Stimulated activated CD4-positive, alpha-beta T cell treated with anti-CD3 and anti-CD28 coated beads, Interleukin-1b, Interleukin-23, amount 100 ng/mL, for 48 hours (primary cell): ENCODE results near the gene CGREF1.
A peak's percentile ranks its signal among the peaks of the same experiment; 100 is the strongest.
"Not testable (repeated sequence)": the region's sequence is repeated elsewhere in the genome, so short reads cannot be mapped to it uniquely, and the experiment has no call there.

Experiments
- DNase-seq: peaks from one replicate; pipeline ENCODE4 v3.0.0-alpha.2; 2020

Gene CGREF1

GRCh38 chr2:27136751-27137150, 17.8 kb upstream of the CGREF1 start:
- no peak for DNase-seq

GRCh38 chr2:27135478-27135955, 16.6 kb upstream of the CGREF1 start:
- DNase-seq = no peak

GRCh38 chr2:27134781-27135477, 16.0 kb upstream of the CGREF1 start:
- DNase-seq = no peak

- DNase-seq = peak; percentile 97
Observed at GRCh38 chr2:27133905-27134780, 15.2 kb upstream of the CGREF1 start, which contains the start of gene PREB. PREB (minus strand) TSS chr2:27134636; CDS start chr2:27134421, 215 bp downstream.

GRCh38 chr2:27133195-27133875, 14.4 kb upstream of the CGREF1 start:
- DNase-seq = peak; percentile 47

- DNase-seq = no peak
Observed at GRCh38 chr2:27131429-27131828, 12.5 kb upstream of the CGREF1 start.

GRCh38 chr2:27130396-27130795, 11.5 kb upstream of the CGREF1 start:
- DNase-seq = no peak

- no peak for DNase-seq
Observed at GRCh38 chr2:27128668-27129571, 10.0 kb upstream of the CGREF1 start.

GRCh38 chr2:27127883-27128667, 9.1 kb upstream of the CGREF1 start:
- DNase-seq = no peak

- no peak for DNase-seq
Observed at GRCh38 chr2:27126252-27126710, 7.4 kb upstream of the CGREF1 start.

- DNase-seq = no peak
Observed at GRCh38 chr2:27125104-27125503, 6.2 kb upstream of the CGREF1 start.

- peak; percentile 36 for DNase-seq
Observed at GRCh38 chr2:27123302-27124150, 4.6 kb upstream of the CGREF1 start, which contains the start of gene ABHD1. ABHD1 (plus strand) TSS chr2:27123815; CDS start chr2:27123949, 134 bp downstream.

- DNase-seq = no peak
Observed at GRCh38 chr2:27122791-27123190, 3.9 kb upstream of the CGREF1 start.

- DNase-seq = no peak
Observed at GRCh38 chr2:27121906-27122305, 3.0 kb upstream of the CGREF1 start.

- not testable (repeated sequence) for DNase-seq
Observed at GRCh38 chr2:27119330-27119670, 372 bp upstream of the CGREF1 start.

GRCh38 chr2:27117995-27118524, 868 bp downstream of the CGREF1 start:
- no peak for DNase-seq

GRCh38 chr2:27115519-27115918, 3.4 kb downstream of the CGREF1 start:
- DNase-seq = no peak

GRCh38 chr2:27111392-27112078, 7.4 kb downstream of the CGREF1 start:
- DNase-seq = not testable (repeated sequence)
